Stomach (tissue), 9 donors: Measurements from ENCODE around the gene VSTM2B. TPM values are rescaled to one million over a fixed set of nuclear protein-coding genes. Genes with fewer than 3 reads are reported as not detected.

Source experiments
- DNase-seq, 2 donors: peaks; one replicate each; pipeline versions ENCODE4 v3.0.0 to v3.0.0-alpha.2; 2013 to 2019
- H3K27ac ChIP-seq, 5 donors: fragments of 200-600 bp in 4 of 5; sonication (generic) in 4 of 5; one replicate each; pipeline ENCODE4 v1.5.1; 2013 to 2019; ENCODE audit warnings: mild to moderate bottlenecking in 1 of 5, moderate library complexity in 1 of 5
- H3K27me3 ChIP-seq, 3 donors: fragments of 200-600 bp; sonication (generic); one replicate each; pipeline ENCODE4 v1.5.1; 2017 to 2019; ENCODE audit warnings: mixed run types in 1 of 3
- H3K36me3 ChIP-seq, 4 donors: fragments of 200-600 bp; sonication (generic); 1 replicate in 3 of 4; 2 replicates in 1 of 4; pipeline ENCODE4 v1.5.1; 2016 to 2019
- H3K4me1 ChIP-seq, 4 donors: fragments of 200-600 bp; sonication (generic); one replicate each; pipeline ENCODE4 v1.5.1; 2016 to 2019
- H3K4me3 ChIP-seq, 4 donors: fragments of 200-600 bp; sonication (generic) in 3 of 4; one replicate each; pipeline ENCODE4 v1.5.1; 2016 to 2019; ENCODE audit warnings: mild to moderate bottlenecking in 1 of 4
- H3K9me3 ChIP-seq, 4 donors: fragments of 200-600 bp; sonication (generic); one replicate each; pipeline ENCODE4 v1.5.1; 2016 to 2019
- EP300 ChIP-seq: sonication (generic); formaldehyde crosslinking; IDR thresholded peaks from one replicate; pipeline ENCODE4 v1.6.1; 2017; ENCODE audit warnings: antibody characterized with exemption
- POLR2A ChIP-seq, 4 donors: fragments of 450-650 bp; IDR thresholded peaks; one replicate each; pipeline ENCODE4 v1.6.1; 2016; ENCODE audit warnings: antibody characterized with exemption in 4 of 4, control low read depth in 2 of 4, mild to moderate bottlenecking in 1 of 4, moderate library complexity in 1 of 4
- POLR2AphosphoS5 ChIP-seq, 3 donors: sonication (generic); formaldehyde crosslinking; IDR thresholded peaks; one replicate each; pipeline ENCODE4 v1.6.1; 2016; ENCODE audit warnings: antibody characterized with exemption in 3 of 3
- WGBS, 5 donors: extraction: QIAGEN DNeasy Blood & Tissue Kit in 3 of 5; methylation state at CpG; one replicate each; pipeline versions ENCODE4 v1.1.5 to v1.1.7; 2013 to 2018; 5-methylcytosine and 5-hydroxymethylcytosine counted together
- intact Hi-C: fragments of 100-400 bp; cut with DNase I; formaldehyde crosslinking; loops from one replicate; pipeline ENCODE4 v1.15.1; 2023; ENCODE audit warnings: low total_unique reads
- polyA plus RNA-seq, 3 donors: library from polyadenylated mRNA; stranded (reverse); fragments of 200-250 nt; gene quantifications; one replicate each; pipeline ENCODE4 v1.2.3, GENCODE V29; 2013
- total RNA-seq, 5 donors: library from RNA; depleted of rRNA; stranded (reverse); fragments of >200 nt; gene quantifications; one replicate each; pipeline versions ENCODE4 v1.1.0 to v1.2.3, GENCODE V29; 2014 to 2016
- TF ChIP-seq, protein P1 (sequence below), 7 experiments: fragments of 450-650 bp in 4 of 7; fragments of 200-600 bp in 3 of 7; sonication (generic) in 3 of 7; IDR thresholded peaks; one replicate each; pipeline ENCODE4 v1.5.1; 2016 to 2019; ENCODE audit warnings: antibody characterized with exemption in 7 of 7, control low read depth in 2 of 7, mild to moderate bottlenecking in 1 of 7
- donor health status: healthy with polysubstance abuse.
- donor health status: Bipolar disorder and iron deficiency.
- donor health status: healthy.

Gene VSTM2B
- total and polyA plus RNA-seq, 8 donors: not detected

DNA sequence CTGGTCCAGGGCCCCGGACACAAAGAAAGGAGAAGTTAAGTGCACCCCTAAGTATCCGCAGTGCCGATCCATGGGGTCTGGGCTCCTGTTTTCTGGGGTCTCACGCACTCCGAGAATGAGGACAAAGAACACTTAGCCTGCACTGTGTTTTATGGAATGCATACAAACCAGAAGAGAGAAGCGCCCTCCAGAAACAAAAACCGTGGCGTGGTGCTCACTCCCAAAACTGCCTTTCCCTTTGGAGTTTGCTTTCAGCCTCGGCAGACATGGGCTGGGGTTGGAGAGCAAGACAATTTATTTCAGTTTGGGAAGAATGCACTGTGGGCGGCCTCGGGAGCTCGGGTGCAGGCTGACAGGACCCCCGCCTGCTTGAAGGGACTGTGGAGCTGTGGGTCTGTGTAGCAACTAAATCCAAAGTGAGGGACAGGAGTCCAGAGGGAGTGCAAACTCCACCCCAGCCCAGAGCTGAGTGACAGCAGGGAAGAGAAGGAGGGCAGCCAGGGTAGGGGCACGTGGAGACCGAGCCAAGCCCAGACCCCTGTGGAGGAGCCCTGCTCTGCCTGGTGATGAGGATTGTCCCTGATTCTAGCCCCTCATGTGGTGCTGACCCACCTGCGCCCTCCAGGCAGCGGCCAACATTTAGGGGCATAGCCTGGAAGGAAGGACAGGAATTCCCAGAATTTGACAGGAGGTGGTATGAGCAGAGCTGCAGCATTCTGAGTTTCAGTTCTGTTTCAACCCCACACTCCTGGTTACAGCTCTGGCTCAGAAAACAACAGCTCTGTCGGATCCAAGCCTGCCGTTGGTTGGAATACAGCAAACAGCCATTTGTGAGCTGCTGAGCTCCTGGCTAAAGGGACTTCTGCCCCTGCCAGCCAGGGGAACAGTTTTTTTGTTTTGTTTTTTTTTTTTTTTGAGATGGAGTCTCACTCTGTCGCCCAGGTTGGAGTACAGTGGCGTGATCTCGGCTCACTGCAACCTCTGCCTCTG lies 42.5 kb downstream of the VSTM2B start:
- H3K4me3 ChIP-seq: no peak overlapping the region
- no peak for DNase-seq
- no peak overlapping the region for H3K27ac ChIP-seq
- no peaks in the 10 kb centered on the region for H3K36me3 ChIP-seq
- WGBS, 5 donors: 57 to 68% (median 63%) methylated on average over 22 of the region's 22 CpGs
- no peak for TF ChIP-seq POLR2AphosphoS5 (IDR thresholded peaks at IDR 0.05)
- TF ChIP-seq POLR2A (IDR thresholded peaks at IDR 0.05): no peak
- TF ChIP-seq, protein P1, sequence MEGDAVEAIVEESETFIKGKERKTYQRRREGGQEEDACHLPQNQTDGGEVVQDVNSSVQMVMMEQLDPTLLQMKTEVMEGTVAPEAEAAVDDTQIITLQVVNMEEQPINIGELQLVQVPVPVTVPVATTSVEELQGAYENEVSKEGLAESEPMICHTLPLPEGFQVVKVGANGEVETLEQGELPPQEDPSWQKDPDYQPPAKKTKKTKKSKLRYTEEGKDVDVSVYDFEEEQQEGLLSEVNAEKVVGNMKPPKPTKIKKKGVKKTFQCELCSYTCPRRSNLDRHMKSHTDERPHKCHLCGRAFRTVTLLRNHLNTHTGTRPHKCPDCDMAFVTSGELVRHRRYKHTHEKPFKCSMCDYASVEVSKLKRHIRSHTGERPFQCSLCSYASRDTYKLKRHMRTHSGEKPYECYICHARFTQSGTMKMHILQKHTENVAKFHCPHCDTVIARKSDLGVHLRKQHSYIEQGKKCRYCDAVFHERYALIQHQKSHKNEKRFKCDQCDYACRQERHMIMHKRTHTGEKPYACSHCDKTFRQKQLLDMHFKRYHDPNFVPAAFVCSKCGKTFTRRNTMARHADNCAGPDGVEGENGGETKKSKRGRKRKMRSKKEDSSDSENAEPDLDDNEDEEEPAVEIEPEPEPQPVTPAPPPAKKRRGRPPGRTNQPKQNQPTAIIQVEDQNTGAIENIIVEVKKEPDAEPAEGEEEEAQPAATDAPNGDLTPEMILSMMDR (IDR thresholded peaks at IDR 0.05): no peak
- no peaks in the 10 kb centered on the region for H3K4me1 ChIP-seq
- intact Hi-C loops: no loop called here
- no peaks in the 10 kb centered on the region for H3K9me3 ChIP-seq
- peaks cover 0 to 73% (median 0%) of the 10 kb centered on the region in 3 donors for H3K27me3 ChIP-seq

GRCh38 chr19:29569038-29569911 lies 43.5 kb downstream of the VSTM2B start:
- H3K4me3 ChIP-seq: no peak overlapping the region
- no peaks in the 10 kb centered on the region for H3K4me1 ChIP-seq
- peak in 1 of 2 donors; percentile 4 for DNase-seq
- H3K27me3 ChIP-seq: peaks cover 0 to 77% (median 0%) of the 10 kb centered on the region in 3 donors
- TF ChIP-seq, protein P1 (IDR thresholded peaks at IDR 0.05): no peak
- H3K27ac ChIP-seq: no peak overlapping the region
- no peaks in the 10 kb centered on the region for H3K9me3 ChIP-seq
- 70 to 76% (median 71%) methylated on average over 8 to 9 of the region's 9 CpGs for whole genome bisulfite sequencing, 5 donors
- intact Hi-C loops: no loop called here
- no peaks in the 10 kb centered on the region for H3K36me3 ChIP-seq

- intact Hi-C loops: no loop called here
- H3K4me3 ChIP-seq: no peak overlapping the region
- WGBS, 5 donors: 67 to 82% (median 79%) methylated on average over 6 of the region's 6 CpGs
- no peak for DNase-seq
- H3K9me3 ChIP-seq: no peaks in the 10 kb centered on the region
- no peaks in the 10 kb centered on the region for H3K4me1 ChIP-seq
- peaks cover 0 to 76% (median 4%) of the 10 kb centered on the region in 3 donors for H3K27me3 ChIP-seq
- H3K36me3 ChIP-seq: no peaks in the 10 kb centered on the region
- TF ChIP-seq, protein P1 (IDR thresholded peaks at IDR 0.05): no peak
- no peak for TF ChIP-seq POLR2AphosphoS5 (IDR thresholded peaks at IDR 0.05)
- no peak for TF ChIP-seq POLR2A (IDR thresholded peaks at IDR 0.05)
- no peak for TF ChIP-seq EP300
- H3K27ac ChIP-seq: no peak overlapping the region
Observed at GRCh38 chr19:29571181-29571580, 45.4 kb downstream of the VSTM2B start.

DNA sequence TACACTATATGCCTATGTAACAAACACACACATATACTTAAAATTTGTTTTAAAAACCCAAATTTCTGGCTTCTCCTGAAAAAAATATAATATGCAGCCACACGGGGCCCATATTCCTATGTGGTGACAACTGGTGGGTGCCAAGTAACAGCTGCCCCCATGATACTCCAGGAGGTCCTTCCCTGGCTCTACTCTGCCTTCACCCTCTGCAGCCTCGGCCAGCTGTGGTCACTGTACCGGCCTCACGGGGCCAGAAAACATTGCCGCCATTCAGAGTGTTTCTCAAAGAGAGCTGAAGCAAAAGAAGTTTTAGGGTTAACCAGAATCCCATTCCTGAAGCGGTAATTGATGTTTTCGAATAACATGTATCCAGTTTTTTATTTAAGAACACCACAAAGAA lies 47.7 kb downstream of the VSTM2B start:
- H3K4me3 ChIP-seq: no peak overlapping the region
- TF ChIP-seq, protein P1 (IDR thresholded peaks at IDR 0.05): no peak
- no peak for TF ChIP-seq EP300
- TF ChIP-seq POLR2A (IDR thresholded peaks at IDR 0.05): no peak
- no peak for TF ChIP-seq POLR2AphosphoS5 (IDR thresholded peaks at IDR 0.05)
- no peak overlapping the region for H3K27ac ChIP-seq
- no peaks in the 10 kb centered on the region for H3K9me3 ChIP-seq
- DNase-seq: no peak
- peaks cover 0 to 76% (median 5%) of the 10 kb centered on the region in 3 donors for H3K27me3 ChIP-seq
- H3K4me1 ChIP-seq: no peaks in the 10 kb centered on the region
- H3K36me3 ChIP-seq: no peaks in the 10 kb centered on the region
- intact Hi-C loops: no loop called here
- WGBS, 5 donors: 54 to 74% (median 70%) methylated on average over 6 to 7 of the region's 7 CpGs
